ENCODE data around the gene PSMB10. TPM values are rescaled to one million over a fixed set of nuclear protein-coding genes. Genes with fewer than 3 reads are reported as not detected.
"Not testable (repeated sequence)": the region's sequence is repeated elsewhere in the genome, so short reads cannot be mapped to it uniquely, and the experiment has no call there.

PSMB10 gene
- total and polyA plus RNA-seq, 2 of the 4 experiments (the other 2 are of a cell fraction), result 28.7 to 36.7 TPM

- TF ChIP-seq MXI1 (IDR thresholded peaks at IDR 0.05; ENCODE audit: borderline replicate concordance, low read depth, low read length), result no peak
- TF ChIP-seq BHLHE40 (IDR thresholded peaks at IDR 0.05; ENCODE audit: low read depth, low read length), result no peak
- TF ChIP-seq POLR2A (IDR thresholded peaks at IDR 0.05; ENCODE audit: low read depth, low read length), result no peak
Observed at GRCh38 chr16:67939507-67940445, 3.1 kb upstream of the PSMB10 start (continued).

GRCh38 chr16:67937713-67938112, 1.1 kb upstream of the PSMB10 start:
- H3K9me3 ChIP-seq (ENCODE audit: control insufficient read depth, insufficient read depth, low read length); H4K5ac ChIP-seq (ENCODE audit: low read depth, low read length); POLR2A ChIA-PET (ENCODE audit: unreplicated experiment); H4K91ac ChIP-seq (ENCODE audit: insufficient read depth, low read depth, low read length); dilution Hi-C loops (cut with HindIII; ENCODE audit: low sequenced_read_pairs, unreplicated experiment); H4K8ac ChIP-seq (ENCODE audit: low read depth in 2 of 2, low read length in 2 of 2); ATAC-seq (ENCODE audit: low read depth); H3K56ac ChIP-seq (ENCODE audit: extremely low read depth, insufficient read depth, low read length); H2BK15ac ChIP-seq (ENCODE audit: low read depth, low read length); H3K9ac ChIP-seq (ENCODE audit: low read depth, low read length); H2AK9ac ChIP-seq (replicated peaks; ENCODE audit: low read depth, low read length, poor library complexity); H2BK20ac ChIP-seq (ENCODE audit: low read depth, low read length); H3K4me3 ChIP-seq (ENCODE audit: insufficient read depth, low read depth, low read length); H2AFZ ChIP-seq (replicated peaks; ENCODE audit: low read length, poor library complexity); H3K18ac ChIP-seq (ENCODE audit: low read depth, low read length); H3K23ac ChIP-seq (ENCODE audit: low read depth, low read length); H2BK5ac ChIP-seq (ENCODE audit: low read depth, low read length, poor library complexity, severe bottlenecking); H3K27ac ChIP-seq (ENCODE audit: insufficient read depth, low read length); BruUV-seq (replicated peaks); CTCF ChIA-PET; H2BK120ac ChIP-seq (ENCODE audit: low read depth, low read length); H2AK5ac ChIP-seq (ENCODE audit: low read depth, low read length); H3K14ac ChIP-seq (replicated peaks; ENCODE audit: low read depth, low read length); H3K27me3 ChIP-seq (ENCODE audit: control insufficient read depth, insufficient read depth, low read length); H3K4me2 ChIP-seq (ENCODE audit: low read depth, low read length); DNase-seq; H3K4ac ChIP-seq (ENCODE audit: low read depth, low read length): not testable (repeated sequence)
- peaks cover 11% of the 10 kb centered on the region for H3K4me1 ChIP-seq (ENCODE audit: control insufficient read depth, insufficient read depth, low read length)
- H4K20me1 ChIP-seq (ENCODE audit: insufficient read depth, low read length), result peaks cover 31% of the 10 kb centered on the region
- H3K36me3 ChIP-seq (ENCODE audit: control insufficient read depth, insufficient read depth, low read length), result peaks cover 35% of the 10 kb centered on the region
- in situ Hi-C loops (cut with MboI; ENCODE audit: low sequenced_read_pairs), result loop anchor here (25.0 kb wide), 1 partner anchor 400 kb away; the partner anchor contains the start of gene RIPOR1
- H3K79me1 ChIP-seq (ENCODE audit: low read depth in 1 of 2, low read length in 2 of 2), result peaks cover 14 to 65% of the 10 kb centered on the region in 2 experiments; a peak in 3 of 4 replicates
- WGBS, 2 experiments (ENCODE audit: extremely low coverage in 2 of 2, insufficient read length in 1 of 2), result 100% methylated on average over 1 of the region's 5 CpGs; no CpG with 5 or more reads in 1 of the 2 experiments
- H3K9me1 ChIP-seq (ENCODE audit: insufficient read depth, low read length), result peaks cover 12% of the 10 kb centered on the region
- intact Hi-C loops (cut with micrococcal nuclease), result loop anchor here (5.0 kb wide), 1 partner anchor 375 kb away; the partner anchor contains the start of gene CTCF

Measured in IMR-90 (cell line).